Pulmonary artery endothelial cell (primary cell): ENCODE data around the gene WDR46. TPM values are rescaled to one million over a fixed set of nuclear protein-coding genes. Genes with fewer than 3 reads are reported as not detected.

Experiments used
- total RNA-seq: library from RNA; depleted of rRNA; stranded (reverse); fragments of >200 nt; gene quantifications from 2 replicates; pipeline ENCODE4 v1.2.3, GENCODE V29; 2014

Gene WDR46
- total RNA-seq, 1 donor from 2014 or later: 90.2 TPM

Other genes with a start within 250 kb of the WDR46 start
- gene HLA-DPA1, start 215.6 kb downstream of the WDR46 start, total RNA-seq: 1.4 TPM in 1 of 2 replicates, not detected in the other
- 0.46 and 10.3 TPM in 2 replicates for gene HLA-DPB1, start 213.2 kb downstream of the WDR46 start, total RNA-seq
- 0.07 and 0.11 TPM in 2 replicates for gene COL11A2, start 96.8 kb downstream of the WDR46 start, total RNA-seq
- 22.4 and 23.6 TPM in 2 replicates for gene RXRB, start 88.6 kb downstream of the WDR46 start, total RNA-seq
- 107 and 131 TPM in 2 replicates for gene SLC39A7, start 88.4 kb downstream of the WDR46 start, total RNA-seq
- gene HSD17B8, start 84.6 kb downstream of the WDR46 start, total RNA-seq: 3.5 and 8.6 TPM in 2 replicates
- 23.0 and 27.5 TPM in 2 replicates for gene RING1, start 80.7 kb downstream of the WDR46 start, total RNA-seq
- 32.1 and 33.0 TPM in 2 replicates for gene VPS52, start 17.4 kb downstream of the WDR46 start, total RNA-seq
- 2,993 and 4,478 TPM in 2 replicates for gene RPS18, start 17.2 kb downstream of the WDR46 start, total RNA-seq
- gene B3GALT4, start 12.1 kb downstream of the WDR46 start, total RNA-seq: 2.8 and 4.7 TPM in 2 replicates
- 51.2 and 53.3 TPM in 2 replicates for gene PFDN6, start 362 bp upstream of the WDR46 start, total RNA-seq
- 39.4 and 42.5 TPM in 2 replicates for gene RGL2, start 9.7 kb upstream of the WDR46 start, total RNA-seq
- 48.7 and 71.1 TPM in 2 replicates for gene TAPBP, start 24.8 kb upstream of the WDR46 start, total RNA-seq
- 14.3 and 16.4 TPM in 2 replicates for gene ZBTB22, start 28.5 kb upstream of the WDR46 start, total RNA-seq
- gene DAXX, start 33.7 kb upstream of the WDR46 start, total RNA-seq: 48.6 and 49.9 TPM in 2 replicates
- gene KIFC1, start 102.6 kb upstream of the WDR46 start, total RNA-seq: 19.9 and 40.4 TPM in 2 replicates
- gene PHF1, start 121.8 kb upstream of the WDR46 start, total RNA-seq: 6.8 and 10.7 TPM in 2 replicates
- 49.5 and 51.8 TPM in 2 replicates for gene CUTA, start 128.9 kb upstream of the WDR46 start, total RNA-seq
- 1.5 and 2.2 TPM in 2 replicates for gene SYNGAP1, start 130.8 kb upstream of the WDR46 start, total RNA-seq
- gene ZBTB9, start 165.3 kb upstream of the WDR46 start, total RNA-seq: 6.1 and 6.7 TPM in 2 replicates